Measurements from ENCODE around the gene LIN52. TPM values are rescaled to one million over a fixed set of nuclear protein-coding genes. Genes with fewer than 3 reads are reported as not detected.

LIN52 gene
- total RNA-seq, 2 donors from 2014 or later: 16.4 to 19.0 TPM

- Histone ChIP-seq H3K36me3 (ENCODE audit: control insufficient read depth, insufficient read depth, low read length) (no peaks in the 10 kb centered on the region), H3K27ac (ENCODE audit: low read depth, low read length) (no peak overlapping the region), H3K27me3 (ENCODE audit: control insufficient read depth, insufficient read depth, low read length, poor library complexity, severe bottlenecking) (no peaks in the 10 kb centered on the region), H3K4me3 (ENCODE audit: low read length) (no peak overlapping the region), H3K9ac (ENCODE audit: extremely low read depth, low read length, poor library complexity, severe bottlenecking) (no peak overlapping the region), H3K9me3 (ENCODE audit: control insufficient read depth, low read length) (no peaks in the 10 kb centered on the region), H3K4me1 (ENCODE audit: control insufficient read depth, insufficient read depth, low read length) (no peaks in the 10 kb centered on the region)
- DNase-seq: no peak
- TF ChIP-seq CTCF (conservative IDR thresholded peaks at IDR 0.05): no peak
- Mint-ChIP-seq H3K4me1 (peaks cover 2% of the 10 kb centered on the region), H3K27me3 (ENCODE audit: insufficient read depth) (no peaks in the 10 kb centered on the region), H3K27ac (no peak overlapping the region), H3K9me3 (no peaks in the 10 kb centered on the region), H3K4me3 (no peak overlapping the region), H3K36me3 (ENCODE audit: low read depth) (peaks cover 4% of the 10 kb centered on the region)
- 91 to 98% methylated on average over 1 to 3 of the region's 3 CpGs for WGBS, 2 experiments (ENCODE audit: insufficient coverage in 1 of 2, insufficient read length in 1 of 2)
Observed at GRCh38 chr14:74049876-74050495, 34.8 kb upstream of the LIN52 start.

GRCh38 chr14:74062809-74063150 lies 22.0 kb upstream of the LIN52 start:
- no peak overlapping the region for H3K27ac Mint-ChIP-seq

GRCh38 chr14:74064426-74064825 lies 20.3 kb upstream of the LIN52 start:
- Mint-ChIP-seq H3K9me3 (no peaks in the 10 kb centered on the region), H3K36me3 (ENCODE audit: low read depth) (peaks cover 62% of the 10 kb centered on the region), H3K4me3 (no peak overlapping the region), H3K4me1 (no peaks in the 10 kb centered on the region), H3K27me3 (ENCODE audit: insufficient read depth) (no peaks in the 10 kb centered on the region), H3K27ac (peak overlapping the region; percentile 74)
- no peak overlapping the region for H3K4me3 ChIP-seq (ENCODE audit: low read length)
- no peak overlapping the region for H3K27ac ChIP-seq (ENCODE audit: low read depth, low read length)
- no peaks in the 10 kb centered on the region for H3K27me3 ChIP-seq (ENCODE audit: control insufficient read depth, insufficient read depth, low read length, poor library complexity, severe bottlenecking)
- no peak overlapping the region for H3K9ac ChIP-seq (ENCODE audit: extremely low read depth, low read length, poor library complexity, severe bottlenecking)
- no peaks in the 10 kb centered on the region for H3K9me3 ChIP-seq (ENCODE audit: control insufficient read depth, low read length)
- TF ChIP-seq CTCF (conservative IDR thresholded peaks at IDR 0.05): no peak
- peaks cover 50% of the 10 kb centered on the region for H3K36me3 ChIP-seq (ENCODE audit: control insufficient read depth, insufficient read depth, low read length)
- no peak for DNase-seq
- H3K4me1 ChIP-seq (ENCODE audit: control insufficient read depth, insufficient read depth, low read length): no peaks in the 10 kb centered on the region

More at GRCh38 chr14:74062809-74063150, 22.0 kb upstream of the LIN52 start:
- Mint-ChIP-seq H3K4me3 (no peak overlapping the region), H3K4me1 (no peaks in the 10 kb centered on the region), H3K36me3 (ENCODE audit: low read depth) (peaks cover 64% of the 10 kb centered on the region), H3K27me3 (ENCODE audit: insufficient read depth) (no peaks in the 10 kb centered on the region), H3K9me3 (no peaks in the 10 kb centered on the region)
- Histone ChIP-seq H3K27me3 (ENCODE audit: control insufficient read depth, insufficient read depth, low read length, poor library complexity, severe bottlenecking) (no peaks in the 10 kb centered on the region), H3K9ac (ENCODE audit: extremely low read depth, low read length, poor library complexity, severe bottlenecking) (no peak overlapping the region), H3K9me3 (ENCODE audit: control insufficient read depth, low read length) (no peaks in the 10 kb centered on the region), H3K4me1 (ENCODE audit: control insufficient read depth, insufficient read depth, low read length) (no peaks in the 10 kb centered on the region), H3K4me3 (ENCODE audit: low read length) (no peak overlapping the region), H3K27ac (ENCODE audit: low read depth, low read length) (no peak overlapping the region), H3K36me3 (ENCODE audit: control insufficient read depth, insufficient read depth, low read length) (peaks cover 47% of the 10 kb centered on the region)
- 100% methylated on average over 2 of the region's 2 CpGs for WGBS, 2 experiments (ENCODE audit: insufficient coverage in 1 of 2, insufficient read length in 1 of 2)
- TF ChIP-seq CTCF (conservative IDR thresholded peaks at IDR 0.05): no peak
- DNase-seq: no peak
